Measurements from ENCODE around the gene ARID5A. TPM values are rescaled to one million over a fixed set of nuclear protein-coding genes. Genes with fewer than 3 reads are reported as not detected.

ARID5A gene
- total and polyA plus RNA-seq, 2 of the 13 experiments (the other 11 are each of a cell fraction or from before 2014, with no cell fraction given) = 6.0 to 9.5 TPM

- Histone ChIP-seq H3K9ac (ENCODE audit: insufficient read depth, low read depth, low read length) (no peak overlapping the region), H4K20me1 (ENCODE audit: insufficient read depth, low read length) (no peaks in the 10 kb centered on the region), H3K4me3 (replicated peaks in 1 of 3; ENCODE audit: insufficient read depth in 1 of 3, low read depth in 2 of 3, low read length in 3 of 3) (no peak overlapping the region), H3K4me2 (ENCODE audit: low read depth, low read length) (no peak overlapping the region), H3K27me3 (ENCODE audit: control insufficient read depth in 1 of 2, insufficient read depth in 2 of 2, low read length in 2 of 2) (peaks cover 0 to 44% of the 10 kb centered on the region in 2 experiments; a peak in 3 of 5 replicates), H3K4me1 (ENCODE audit: insufficient read depth, low read length) (peaks cover 21% of the 10 kb centered on the region), H2AFZ (ENCODE audit: low read length) (no peak overlapping the region), H3K9me3 (ENCODE audit: low read length) (peaks cover 7% of the 10 kb centered on the region), H3K36me3 (replicated peaks in 1 of 2; ENCODE audit: control insufficient read depth in 1 of 2, insufficient read depth in 2 of 2, low read length in 2 of 2) (no peaks in the 10 kb centered on the region), H3K27ac (ENCODE audit: extremely low read length, insufficient read depth, low read length) (no peak overlapping the region), H3K79me2 (ENCODE audit: insufficient read depth, low read length) (no peaks in the 10 kb centered on the region)
- intact Hi-C loops (cut with micrococcal nuclease; ENCODE audit: unreplicated experiment) = no loop called here
- in situ Hi-C loops (cut with HindIII; ENCODE audit: extremely low pct_ligation_motif_present, low pct_unique_long_range_greater_than_20kb) = loop anchor here (25.0 kb wide), 1 partner anchor 375 kb away; the partner anchor contains the start of genes ASTL and DUSP2
- no peak for TF ChIP-seq MATR3 (CRISPR knock-in tag; IDR thresholded peaks at IDR 0.05)
- TF ChIP-seq TFDP2 (CRISPR knock-in tag; IDR thresholded peaks at IDR 0.05) = no peak
- no peak for TF ChIP-seq CHCHD3 (CRISPR knock-in tag; IDR thresholded peaks at IDR 0.05)
- no peak for TF ChIP-seq ZBTB20 (CRISPR knock-in tag; IDR thresholded peaks at IDR 0.05; ENCODE audit: borderline replicate concordance, low read depth)
- TF ChIP-seq PRDM15 (CRISPR knock-in tag; IDR thresholded peaks at IDR 0.05) = no peak
- TF ChIP-seq BCLAF1 (IDR thresholded peaks at IDR 0.05) = no peak
- TF ChIP-seq ZNF136 (CRISPR knock-in tag; IDR thresholded peaks at IDR 0.05; ENCODE audit: low read depth) = no peak
- no peak for TF ChIP-seq ZMYM4 (CRISPR knock-in tag; IDR thresholded peaks at IDR 0.05)
- TF ChIP-seq POLR2AphosphoS5 (IDR thresholded peaks at IDR 0.05; ENCODE audit: low read depth, low read length) = no peak
- TF ChIP-seq BCL3 (CRISPR knock-in tag; IDR thresholded peaks at IDR 0.05) = no peak
- ATAC-seq (no peak), FAIRE-seq (no peak), DNase-seq (ENCODE audit: low spot score) (no peak)
- POLR2A ChIA-PET = no interaction called here
- CTCF ChIA-PET (ENCODE audit: low intra/inter-chr PET ratio, low total read pairs) = no interaction called here
- no TSS peak for BruUV-seq (replicated peaks)
- 47% methylated on average over 4 of the region's 4 CpGs for WGBS (ENCODE audit: low lambda C conversion rate)
These were observed 24.2 kb upstream of the ARID5A start for GRCh38 chr2:96512341-96512740.
